Activated CD4-positive, alpha-beta T cell treated with anti-CD3 and anti-CD28 coated beads, Interleukin-2, Interleukin-6, amounts not matched to agents 100 ng/mL and 50 ng/mL, durations not matched to agents 16 hours and 8 hours (primary cell): ENCODE results near the gene COG5.
"Not testable (repeated sequence)": the region's sequence is repeated elsewhere in the genome, so short reads cannot be mapped to it uniquely, and the experiment has no call there.

ENCODE experiments used
- DNase-seq: peaks from one replicate; pipeline ENCODE4 v3.0.0-alpha.2; 2020

The COG5 gene

DNA sequence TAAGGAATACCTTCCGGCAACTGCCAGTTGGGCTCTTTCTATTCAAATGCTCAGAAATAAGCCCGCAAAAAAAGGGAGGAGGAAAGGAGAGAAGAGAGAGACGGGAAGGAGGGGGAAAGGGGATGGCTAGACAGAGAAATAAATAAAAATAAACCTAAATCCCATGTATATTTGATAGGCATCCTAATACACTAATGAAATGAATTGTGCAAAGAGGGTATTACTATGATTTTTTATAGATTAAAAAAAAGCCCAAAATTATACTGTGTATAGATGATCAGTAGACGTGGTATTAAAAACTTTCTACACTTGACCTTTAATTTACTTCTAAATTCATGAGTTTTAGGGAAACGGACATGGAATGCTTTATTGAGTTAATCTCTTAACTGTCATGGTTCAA is 305.0 kb downstream of the COG5 start:
- DNase-seq, result no peak

- DNase-seq, result no peak
Measured at GRCh38 chr7:107255602-107256001, 308.1 kb downstream of the COG5 start.

GRCh38 chr7:107254398-107254985 is 309.2 kb downstream of the COG5 start:
- no peak for DNase-seq

GRCh38 chr7:107253599-107253998 is 310.1 kb downstream of the COG5 start:
- no peak for DNase-seq

GRCh38 chr7:107251963-107252362 is 311.8 kb downstream of the COG5 start:
- DNase-seq, result no peak

DNA sequence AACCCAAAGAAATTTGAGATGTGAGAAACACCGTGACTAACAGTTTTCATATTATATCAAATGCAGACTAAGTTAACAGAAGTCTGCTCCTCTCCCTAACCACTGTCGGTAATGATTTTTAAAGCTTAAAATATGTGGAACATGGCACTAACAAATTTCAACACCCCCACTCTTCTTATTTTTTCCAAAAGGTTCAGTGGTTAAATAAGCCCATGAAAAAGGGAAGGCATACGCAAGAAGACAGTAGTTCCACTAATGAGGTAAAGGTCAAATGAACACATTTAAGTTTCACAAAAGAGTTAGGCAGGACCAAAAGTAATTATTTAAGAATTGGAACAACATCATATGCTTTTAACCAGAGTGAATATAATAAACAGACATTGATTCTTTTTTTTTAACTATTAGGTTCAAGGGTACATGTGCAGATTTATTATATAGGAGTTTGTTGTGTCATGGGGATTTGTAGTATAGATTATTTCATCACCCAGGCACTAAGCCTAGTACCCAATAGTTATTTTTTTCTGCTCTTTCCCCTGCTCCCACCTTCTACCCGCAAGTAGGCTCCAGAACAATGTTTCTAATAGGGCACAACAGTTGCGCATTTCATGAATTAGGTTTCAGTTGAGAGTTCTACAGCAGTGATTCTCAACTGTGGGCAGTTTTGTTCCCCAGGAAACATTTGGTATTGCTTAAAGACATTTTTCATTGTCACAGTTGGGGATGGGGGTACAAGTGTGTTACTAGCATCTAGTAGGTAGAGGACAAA is 315.0 kb downstream of the COG5 start:
- DNase-seq, result no peak

- not testable (repeated sequence) for DNase-seq
Measured at GRCh38 chr7:107246836-107247235, 316.9 kb downstream of the COG5 start.

DNA sequence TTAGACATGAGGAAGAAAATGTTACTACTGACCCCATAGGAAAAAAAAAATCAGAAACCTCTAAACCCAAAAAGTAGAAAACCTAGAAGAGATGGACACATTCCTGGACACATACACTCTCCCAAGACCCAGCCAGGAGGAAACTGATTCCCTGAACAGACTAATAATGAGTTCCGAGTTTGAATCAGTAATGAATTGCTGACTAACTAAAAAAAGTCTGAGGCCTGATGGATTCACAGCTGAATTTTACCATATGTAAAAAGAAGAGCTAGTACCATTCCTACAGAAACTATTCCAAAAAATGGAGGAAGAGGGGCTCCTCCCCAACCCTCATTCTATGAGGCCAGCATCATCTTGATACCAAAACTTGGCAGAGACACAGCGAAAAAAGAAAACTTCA is 319.1 kb downstream of the COG5 start:
- DNase-seq, result no peak

GRCh38 chr7:107242267-107242666 is 321.5 kb downstream of the COG5 start:
- no peak for DNase-seq

- DNase-seq, result no peak
Measured at GRCh38 chr7:107237451-107237850, 326.3 kb downstream of the COG5 start.

DNA sequence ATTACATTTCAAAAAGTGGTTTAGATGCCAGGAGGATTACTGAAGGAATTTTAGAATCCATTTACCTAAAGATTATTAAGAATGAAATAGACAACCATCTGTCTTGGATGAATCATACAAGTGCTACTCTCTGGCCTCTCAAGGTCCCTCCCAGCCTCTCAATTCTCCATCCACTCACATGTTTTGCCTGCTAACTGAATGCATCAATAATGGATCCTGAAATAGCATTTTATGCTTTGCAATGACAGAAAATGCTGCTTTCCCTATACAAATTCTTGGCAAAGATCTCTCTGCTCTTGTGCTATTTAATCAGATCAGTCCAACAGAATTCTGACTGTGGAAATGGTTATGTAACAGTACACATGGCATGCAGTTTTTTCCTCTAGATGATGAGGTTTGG is 326.9 kb downstream of the COG5 start:
- DNase-seq, result no peak

DNA sequence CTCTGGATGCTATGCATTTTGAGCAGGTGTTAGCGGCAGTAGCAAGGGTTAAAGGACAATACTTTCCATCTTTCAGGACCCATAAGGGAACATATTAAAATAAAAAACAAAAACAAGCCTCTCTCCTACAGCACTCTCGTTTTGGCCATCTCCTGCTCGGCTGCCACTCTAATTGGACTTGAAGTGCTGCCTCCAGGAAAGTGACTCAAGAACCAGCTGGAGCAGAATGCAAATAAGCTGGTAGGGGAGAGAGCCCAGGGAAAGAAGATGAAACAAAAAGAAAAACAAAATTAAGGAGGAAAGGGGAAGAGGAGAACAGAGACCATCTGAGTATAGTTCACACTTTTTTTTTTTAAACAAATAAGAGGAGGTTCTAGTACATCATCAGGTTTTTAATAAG is 329.3 kb downstream of the COG5 start:
- no peak for DNase-seq

DNA sequence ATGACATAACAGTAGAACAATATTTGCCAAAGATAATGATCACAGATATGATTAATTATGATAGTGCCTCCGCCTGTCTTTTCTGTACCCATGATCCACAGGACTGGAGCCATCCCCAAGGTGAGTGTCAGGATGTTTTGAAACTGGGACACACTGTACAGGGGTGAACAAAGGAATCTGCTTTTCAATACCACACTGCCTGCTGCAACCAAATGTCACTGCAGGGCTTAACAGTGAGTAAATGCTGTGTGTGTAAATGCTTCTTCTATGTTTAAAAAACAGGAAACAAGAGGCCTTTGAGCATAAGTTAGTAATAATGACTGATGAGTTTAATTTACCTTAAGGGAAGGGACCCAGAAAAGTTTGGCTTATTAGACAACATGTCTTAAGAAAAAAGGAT is 329.7 kb downstream of the COG5 start:
- no peak for DNase-seq

DNA sequence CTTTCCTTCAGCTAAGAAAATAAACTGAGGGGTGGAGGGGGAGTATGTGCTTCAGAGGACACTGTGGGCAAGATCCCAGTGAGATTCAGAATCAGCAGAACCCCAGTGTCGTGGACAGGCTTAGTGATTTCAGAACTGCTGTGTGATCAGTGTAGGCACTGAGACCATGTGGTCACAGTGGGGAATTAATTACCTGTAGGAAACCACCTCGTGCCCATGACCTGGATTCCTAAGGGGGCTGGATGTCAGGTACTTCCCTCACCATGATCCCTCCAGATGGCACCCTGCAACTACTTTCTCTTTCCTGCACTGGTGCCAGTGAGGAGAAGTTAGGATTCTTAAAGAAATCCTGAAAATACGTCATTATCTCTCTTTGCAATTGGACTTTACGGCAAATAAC is 330.5 kb downstream of the COG5 start:
- no peak for DNase-seq

GRCh38 chr7:107232568-107233090 is 331.1 kb downstream of the COG5 start:
- DNase-seq, result no peak

- no peak for DNase-seq
Measured at GRCh38 chr7:107230334-107230733, 333.4 kb downstream of the COG5 start.

GRCh38 chr7:107228291-107228690 is 335.4 kb downstream of the COG5 start:
- no peak for DNase-seq

GRCh38 chr7:107224374-107225223 is 339.1 kb downstream of the COG5 start:
- DNase-seq, result no peak

GRCh38 chr7:107220806-107221205 is 342.9 kb downstream of the COG5 start:
- not testable (repeated sequence) for DNase-seq

- DNase-seq, result no peak
Measured at GRCh38 chr7:107220356-107220755, 343.4 kb downstream of the COG5 start.

GRCh38 chr7:107219563-107220244 is 344.0 kb downstream of the COG5 start:
- DNase-seq, result no peak

- DNase-seq, result no peak
Measured at GRCh38 chr7:107213945-107214344, 349.8 kb downstream of the COG5 start.

- DNase-seq, result no peak
Measured at GRCh38 chr7:107213193-107213788, 350.4 kb downstream of the COG5 start.
